HG02852 (cell line): ENCODE results near the gene BPIFB1.
A peak's percentile ranks its signal among the peaks of the same experiment; 100 is the strongest.

Experiments
- ATAC-seq: cut with Tn5 transposase; IDR thresholded peaks from one replicate; pipeline ENCODE4 v1.9.1; 2021; ENCODE audit warnings: mild to moderate bottlenecking, moderate library complexity; ENCODE audit not compliant: unreplicated experiment

The BPIFB1 gene

DNA sequence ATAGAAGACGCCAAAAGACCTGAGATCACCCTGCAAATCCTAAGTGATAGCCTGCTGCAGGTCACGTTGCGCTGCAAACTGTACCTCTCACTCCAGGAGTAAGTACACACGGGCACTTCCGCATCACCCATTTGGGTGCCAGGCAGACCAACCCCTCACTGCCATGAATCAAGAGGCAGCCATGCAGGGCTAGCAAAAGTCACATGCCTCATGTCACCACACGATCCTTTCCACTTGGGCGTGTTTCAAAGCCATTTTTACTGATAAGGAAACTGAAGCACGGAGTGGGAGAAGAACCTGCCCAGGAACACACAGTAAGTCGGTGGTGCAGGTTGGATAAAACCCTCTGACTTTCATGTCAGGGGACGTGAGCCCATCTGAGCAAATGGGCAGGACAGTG is 37.0 kb downstream of the BPIFB1 start:
- ATAC-seq: no peak

- no peak for ATAC-seq
Measured at GRCh38 chr20:33322456-33322855, 39.4 kb downstream of the BPIFB1 start.

DNA sequence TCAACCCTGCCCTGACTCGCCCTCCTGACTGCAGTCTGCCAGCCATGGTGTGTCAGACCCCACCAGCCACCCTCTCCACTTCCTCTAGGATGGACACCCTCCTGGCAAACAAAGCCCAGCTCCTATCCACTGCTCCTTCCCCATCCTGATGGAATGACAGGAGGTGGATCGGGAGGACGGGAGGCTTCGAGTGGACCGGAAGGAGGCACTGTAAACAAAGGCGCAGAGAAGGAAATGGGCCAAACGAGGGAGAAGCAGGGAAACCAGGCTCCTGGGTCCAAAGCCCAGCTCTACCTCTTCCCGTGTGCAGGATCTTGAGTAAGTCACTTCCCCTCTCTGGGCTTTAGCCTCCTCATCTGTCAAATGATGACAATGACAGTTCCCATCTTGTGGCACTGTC is 40.2 kb downstream of the BPIFB1 start:
- no peak for ATAC-seq

- no peak for ATAC-seq
Measured at GRCh38 chr20:33325350-33325749, 42.3 kb downstream of the BPIFB1 start.

DNA sequence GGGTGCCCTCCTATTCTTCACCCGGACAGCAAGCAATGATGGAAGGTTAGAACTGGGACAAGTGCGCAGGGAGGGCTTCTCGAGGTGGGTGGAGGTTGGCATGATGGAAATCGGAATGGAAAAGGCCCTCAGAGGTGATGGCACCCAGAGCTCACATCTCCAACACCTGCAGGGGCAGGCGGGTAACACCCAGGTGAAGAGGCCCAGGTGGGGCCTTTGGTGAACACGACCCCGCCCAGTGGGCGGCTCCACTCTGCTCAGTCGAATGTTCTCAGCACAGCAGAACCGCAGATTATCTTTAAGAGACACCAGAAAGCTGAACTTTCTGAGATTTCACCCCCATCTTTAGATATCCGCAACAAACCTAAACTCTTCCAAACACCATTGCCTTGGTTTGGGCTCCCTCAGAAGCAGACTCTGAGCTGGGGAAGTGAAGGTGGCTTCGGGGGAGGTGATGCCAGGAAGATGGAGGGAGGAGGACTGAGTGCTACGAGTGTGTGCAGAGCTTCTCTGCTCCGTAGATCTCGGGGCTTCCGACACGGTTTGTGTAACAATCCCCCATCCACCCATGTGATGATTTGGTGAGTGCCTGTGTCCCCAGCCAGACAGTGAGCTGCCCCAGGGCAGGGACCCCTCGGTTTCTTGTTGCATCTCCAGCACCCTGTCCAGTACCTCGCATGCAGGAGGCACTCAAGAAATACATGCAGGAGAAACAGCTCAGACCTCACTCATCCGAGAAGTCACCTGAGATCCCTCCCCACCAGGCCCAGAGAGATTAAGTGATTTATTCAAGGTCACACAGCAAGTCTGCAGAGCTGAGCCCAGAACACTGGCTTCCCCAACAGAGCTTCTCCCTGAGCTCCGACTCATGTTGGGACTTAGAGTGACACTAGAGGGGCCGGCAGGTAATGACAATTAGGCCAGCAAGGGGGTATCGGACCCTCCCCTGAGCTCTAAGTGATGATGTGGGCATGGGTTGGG is 45.4 kb downstream of the BPIFB1 start:
- ATAC-seq: no peak

DNA sequence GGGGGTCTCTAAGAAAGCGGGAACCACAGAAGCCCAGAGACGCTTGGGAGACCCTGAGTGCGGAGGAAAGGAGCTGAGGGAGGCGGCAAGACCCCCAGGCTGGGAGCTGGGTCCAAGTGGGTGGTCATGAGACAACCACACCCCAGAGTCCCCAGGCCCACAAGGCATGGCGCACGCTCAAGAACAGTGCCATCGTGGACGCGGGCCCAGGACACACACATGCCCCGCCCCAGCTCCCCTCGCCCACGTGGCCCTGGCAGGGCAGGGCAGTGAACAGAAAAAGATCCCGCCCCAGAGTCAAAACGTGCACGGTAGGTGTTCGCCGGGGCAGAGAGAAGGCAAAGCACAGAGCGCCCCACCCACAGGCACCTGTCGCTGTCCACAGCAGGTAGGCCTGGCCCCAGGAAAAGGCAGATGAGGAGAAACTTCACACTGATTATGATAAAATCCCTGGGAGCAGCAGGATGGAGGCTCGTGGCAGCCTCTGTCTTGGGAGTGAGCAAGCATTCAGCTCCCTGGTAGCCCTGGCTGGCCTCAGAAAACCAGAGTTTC is 50.0 kb downstream of the BPIFB1 start:
- no peak for ATAC-seq

- ATAC-seq: no peak
Measured at GRCh38 chr20:33333616-33334015, 50.6 kb downstream of the BPIFB1 start.

GRCh38 chr20:33334111-33334510 is 51.1 kb downstream of the BPIFB1 start:
- no peak for ATAC-seq

DNA sequence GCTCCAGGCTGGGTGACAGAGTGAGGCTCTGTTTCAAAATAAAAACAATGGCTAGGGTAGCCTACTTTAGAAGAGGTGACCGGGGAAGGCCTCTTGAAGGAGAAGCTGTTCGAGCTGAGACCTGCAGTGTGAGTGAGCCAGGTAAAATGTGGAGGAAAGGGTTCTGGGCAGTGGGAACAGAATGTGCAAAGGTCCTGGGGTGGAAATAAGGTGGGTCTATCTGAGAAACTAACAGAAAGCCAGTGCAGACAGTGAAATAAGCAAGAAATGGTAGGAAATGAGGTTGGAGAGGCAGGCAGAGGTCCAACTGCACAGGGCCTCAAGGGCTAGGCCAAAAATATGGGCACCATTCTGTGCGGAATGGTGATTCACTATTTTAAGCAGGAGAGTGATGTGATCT is 53.4 kb downstream of the BPIFB1 start:
- ATAC-seq: no peak

DNA sequence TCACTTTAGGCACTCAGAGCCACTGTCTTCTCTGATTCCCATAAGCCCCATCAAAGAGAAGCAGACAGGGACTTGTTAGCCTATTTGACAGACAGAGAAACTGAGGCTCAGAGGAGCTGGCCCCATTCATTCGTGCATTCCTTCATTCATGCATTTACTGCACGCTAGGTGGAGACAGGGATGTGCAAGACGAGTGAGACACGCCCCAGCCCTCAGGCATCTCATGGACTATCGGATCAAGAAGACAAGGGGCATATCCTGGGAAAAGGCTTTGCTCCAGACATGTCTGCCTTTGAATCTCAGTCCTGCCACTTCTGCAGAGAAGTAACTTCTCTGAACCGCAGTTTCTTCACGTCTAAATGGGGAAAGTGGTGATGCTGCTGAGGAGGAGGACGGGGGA is 54.1 kb downstream of the BPIFB1 start:
- ATAC-seq: no peak

DNA sequence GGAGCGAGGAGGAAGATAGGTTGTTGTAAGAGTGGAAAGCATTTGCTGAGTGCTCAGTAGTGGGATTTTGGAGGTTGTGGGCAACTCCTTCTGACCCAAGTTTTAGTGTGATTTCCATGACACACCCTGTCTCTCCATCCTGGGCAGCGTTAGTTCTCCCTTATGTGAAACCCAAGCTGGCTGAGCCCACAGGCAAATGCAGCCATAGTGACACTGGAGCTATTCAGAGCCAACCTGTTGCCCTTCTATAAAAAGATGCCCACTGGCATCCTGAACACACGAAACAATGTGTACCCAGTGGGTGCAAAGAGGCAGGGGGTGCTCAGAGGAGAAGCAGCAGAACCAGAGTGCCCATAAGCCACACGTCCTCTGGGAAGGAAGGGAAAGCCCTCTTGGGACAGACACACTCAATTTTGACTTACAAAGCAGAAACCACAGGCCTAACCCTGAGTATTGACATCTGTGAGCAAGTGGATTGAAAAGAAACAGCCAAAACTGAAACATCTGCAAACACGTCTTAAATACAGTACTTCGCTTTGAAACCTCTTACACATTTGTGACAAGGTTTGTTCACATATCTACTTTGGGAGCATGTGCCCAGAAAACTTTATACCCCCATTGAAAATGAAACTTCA is 54.6 kb downstream of the BPIFB1 start:
- peak; percentile 69 for ATAC-seq

DNA sequence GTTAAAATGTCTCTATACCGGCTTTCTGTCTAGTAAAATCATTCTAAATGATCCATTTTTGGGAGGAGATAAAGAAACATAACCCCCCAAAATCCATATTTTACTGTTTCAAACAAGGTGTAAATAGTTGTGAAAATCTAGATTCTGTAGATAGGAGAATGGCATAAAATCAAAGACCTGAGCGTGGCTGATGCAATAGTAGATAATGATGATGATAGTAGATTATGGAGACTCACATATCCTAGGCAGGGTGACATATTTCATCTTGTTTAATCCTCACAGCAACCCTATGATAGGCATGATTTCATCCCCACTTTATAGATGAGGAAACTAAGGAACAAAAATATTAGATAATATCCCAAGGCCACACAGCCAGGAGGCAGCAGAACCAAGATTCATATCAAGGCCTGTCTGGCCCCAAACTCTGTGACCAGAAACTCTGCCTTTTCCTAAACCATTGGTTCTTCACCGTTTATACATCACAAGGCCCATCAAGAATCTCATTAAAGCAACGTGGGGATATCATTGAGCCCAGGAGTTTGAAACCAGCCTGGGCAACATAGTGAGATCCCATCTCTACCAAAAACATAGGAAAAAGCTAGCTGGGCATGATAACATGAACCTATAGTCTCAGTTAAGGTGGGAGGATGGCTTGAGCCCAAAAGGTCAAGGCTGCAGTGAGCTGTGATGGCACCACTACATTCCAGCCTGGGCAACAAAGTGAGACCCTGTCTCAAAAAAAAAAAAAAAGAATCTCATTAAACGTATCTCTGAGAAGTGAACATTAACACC is 55.6 kb downstream of the BPIFB1 start:
- no peak for ATAC-seq

DNA sequence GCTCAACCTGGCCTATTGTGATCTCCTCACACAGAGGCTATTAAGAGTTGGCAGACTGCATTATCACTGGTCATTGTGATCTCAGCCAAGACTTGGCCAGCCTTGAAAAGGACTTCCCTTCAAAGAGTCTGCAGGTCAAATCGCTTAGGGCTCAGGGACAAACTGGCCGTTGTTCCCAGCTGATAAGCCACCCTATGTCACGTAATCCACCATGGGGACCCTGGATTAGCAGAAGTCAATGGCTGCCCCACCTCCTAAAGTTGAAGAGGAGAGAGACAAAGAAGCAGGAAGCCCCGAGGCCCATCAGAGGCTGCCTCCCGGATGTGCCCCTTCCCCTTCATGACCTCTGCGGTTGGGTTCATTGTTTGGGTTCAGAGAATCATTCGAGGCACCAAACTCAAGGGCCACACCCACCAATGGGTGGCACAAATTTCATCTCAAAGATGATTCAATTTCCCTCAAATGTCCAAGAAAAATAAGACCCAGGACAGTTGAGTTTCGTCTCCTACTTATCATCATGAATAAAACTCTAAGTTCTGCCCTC is 56.6 kb downstream of the BPIFB1 start:
- no peak for ATAC-seq

GRCh38 chr20:33343521-33343920 is 60.5 kb downstream of the BPIFB1 start:
- ATAC-seq: no peak

DNA sequence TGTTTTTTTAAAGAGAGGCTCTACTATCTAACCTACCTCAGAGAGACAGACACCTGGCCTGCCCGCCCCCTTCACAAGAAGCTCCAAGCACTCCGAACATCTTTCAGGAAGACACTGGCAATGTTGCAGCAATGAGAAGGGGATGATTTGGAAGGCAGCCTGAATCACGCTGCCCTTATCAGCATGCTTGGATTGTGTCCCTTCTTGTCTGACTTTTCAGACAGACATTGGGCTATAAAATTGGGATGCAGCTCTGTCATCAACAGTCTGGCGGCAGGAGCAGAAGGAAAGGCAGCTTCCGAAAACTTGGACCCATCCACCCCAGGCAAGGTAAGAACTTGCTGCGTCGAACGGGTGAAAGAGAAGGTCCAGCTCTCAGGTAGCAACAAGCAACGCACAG is 62.3 kb downstream of the BPIFB1 start:
- no peak for ATAC-seq

DNA sequence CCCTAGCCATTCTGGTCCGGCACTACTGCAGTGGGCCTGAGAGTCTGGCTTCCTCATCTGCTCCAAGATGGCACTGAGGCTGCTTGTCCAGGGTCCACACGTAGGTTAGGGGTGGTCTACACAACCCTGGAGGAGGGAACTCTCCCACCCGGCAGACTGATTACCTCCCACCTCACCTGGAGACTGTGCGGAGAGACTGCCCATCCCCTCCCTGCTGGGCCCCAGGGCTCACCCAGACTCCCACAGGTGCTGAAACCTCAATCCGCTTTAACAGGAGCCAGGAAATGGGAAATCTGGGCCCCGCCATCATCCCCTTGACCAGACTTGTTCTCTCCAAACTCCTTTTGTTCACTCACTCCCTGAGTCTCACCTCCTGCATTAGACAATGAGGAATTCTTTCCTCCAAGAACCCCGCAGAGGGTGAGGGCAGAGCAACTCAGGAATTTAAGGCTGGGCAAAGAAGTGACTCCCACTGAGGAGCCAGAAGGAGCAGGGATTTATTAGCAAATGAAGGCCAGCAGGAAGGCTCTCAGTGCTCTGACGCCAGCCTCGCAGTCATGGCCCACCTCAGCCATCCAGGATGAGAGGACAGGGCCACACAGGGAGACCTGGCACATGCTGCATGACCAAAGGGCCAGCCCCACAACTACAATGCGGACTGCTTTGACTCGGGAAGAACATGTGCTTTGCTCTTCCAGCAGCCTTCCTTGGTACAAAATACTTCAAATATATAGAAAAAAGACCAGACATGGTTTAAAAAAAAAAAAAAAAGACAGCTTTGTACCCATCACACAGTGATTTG is 65.3 kb downstream of the BPIFB1 start:
- ATAC-seq: no peak

DNA sequence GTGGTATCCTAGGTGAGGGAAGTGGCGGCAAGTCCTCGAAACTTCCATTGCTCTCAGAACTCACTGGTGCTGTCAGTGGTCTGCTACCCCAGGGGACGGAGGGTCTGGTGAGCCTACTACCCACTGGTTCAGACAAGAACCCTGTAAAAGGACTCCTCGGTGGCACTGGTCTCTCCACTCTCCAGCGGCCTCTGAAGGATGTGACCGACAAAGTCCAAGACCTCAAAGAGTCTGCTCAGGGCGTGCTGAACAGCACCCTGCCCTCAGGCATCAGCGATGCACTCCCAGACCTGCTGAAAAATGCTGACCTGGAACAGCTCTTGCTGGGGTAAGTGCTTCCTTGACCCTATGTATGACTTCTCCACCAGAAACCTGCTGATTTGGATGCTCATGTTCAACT is 66.5 kb downstream of the BPIFB1 start:
- no peak for ATAC-seq

DNA sequence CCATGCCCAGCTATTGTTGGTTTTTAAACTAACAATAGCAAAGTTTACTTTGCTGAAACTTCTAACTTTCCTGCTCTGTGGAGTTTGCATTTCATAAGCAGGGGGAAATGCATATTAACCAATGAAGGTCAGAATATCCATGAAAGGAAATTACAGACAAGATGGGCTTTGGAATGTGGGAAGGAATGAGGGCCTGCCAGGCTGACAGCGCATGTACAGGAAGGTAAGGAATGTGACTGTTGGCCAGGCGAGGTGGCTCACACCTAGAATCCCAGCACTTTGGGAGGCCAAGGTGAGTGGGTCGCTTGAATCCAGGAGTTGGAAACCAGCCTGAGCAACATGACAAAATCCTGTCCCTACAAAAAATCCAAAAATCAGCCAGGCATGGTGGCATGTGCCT is 68.7 kb downstream of the BPIFB1 start:
- no peak for ATAC-seq

DNA sequence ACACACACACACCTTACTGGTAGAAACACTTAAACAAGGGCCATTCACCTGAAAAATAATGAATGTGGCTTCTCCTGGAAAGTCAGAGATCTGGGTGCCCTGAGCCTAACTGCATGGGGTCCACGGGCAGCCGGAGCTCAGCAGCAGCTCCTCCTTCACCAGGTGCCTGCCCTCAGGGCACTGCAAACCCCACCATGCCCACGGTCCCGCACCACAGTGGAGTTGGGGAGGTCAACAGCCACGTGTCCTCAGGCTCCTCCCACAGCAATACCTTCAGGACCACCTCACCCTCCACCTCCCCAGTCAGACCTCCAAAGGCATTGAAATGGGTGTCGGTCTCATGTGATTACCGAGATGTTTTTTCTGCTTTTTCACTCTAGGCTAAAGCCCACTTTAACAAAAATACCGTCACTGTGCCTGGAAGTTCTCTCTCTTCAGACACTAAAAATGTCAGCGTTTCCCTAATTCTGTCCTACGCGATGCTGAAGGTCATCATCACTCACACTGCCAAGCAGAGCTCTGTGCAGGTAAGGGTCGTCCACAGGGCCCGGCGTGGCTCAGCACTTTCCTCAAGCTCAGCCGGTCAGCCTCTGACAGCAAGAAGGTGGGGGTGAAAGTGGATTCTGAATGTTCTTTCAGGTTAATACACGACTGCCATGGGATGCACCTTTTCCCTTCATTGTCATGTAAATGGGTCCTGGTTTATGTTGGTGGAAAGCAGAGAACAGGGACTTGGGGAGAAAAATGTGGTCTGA is 69.4 kb downstream of the BPIFB1 start:
- ATAC-seq: no peak
